Epidermal melanocyte (primary cell): ENCODE results near the gene DIRAS3.
"Not testable (repeated sequence)": the region's sequence is repeated elsewhere in the genome, so short reads cannot be mapped to it uniquely, and the experiment has no call there.

Experiments
- DNase-seq: peaks from one replicate; pipeline ENCODE4 v3.0.0; 2011; ENCODE audit warnings: low spot score; ENCODE audit not compliant: insufficient read length

DIRAS3 gene

GRCh38 chr1:68024635-68025338 is 25.6 kb downstream of the DIRAS3 start:
- DNase-seq = no peak

- DNase-seq = no peak
These were observed 34.0 kb downstream of the DIRAS3 start for GRCh38 chr1:68016381-68016780.

DNA sequence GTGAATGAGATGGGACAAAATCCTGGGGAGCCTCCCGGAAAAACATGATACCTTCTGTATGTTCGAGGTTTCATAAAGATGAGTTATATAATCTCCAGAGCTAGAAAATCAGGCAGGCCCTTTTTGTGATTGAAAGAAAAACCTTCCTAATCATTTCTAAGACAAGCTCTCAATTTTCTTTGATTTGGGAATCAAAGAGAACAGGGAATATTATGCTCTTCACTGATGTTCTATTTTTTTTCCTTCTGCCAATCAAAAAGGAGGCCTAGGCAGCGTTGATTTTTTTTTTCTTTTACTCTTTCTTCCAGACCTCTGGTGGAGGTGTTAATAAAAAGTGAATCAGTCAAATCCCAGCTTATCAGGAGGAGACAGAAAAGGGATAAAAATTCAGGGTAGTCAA is 34.5 kb downstream of the DIRAS3 start:
- no peak for DNase-seq

DNA sequence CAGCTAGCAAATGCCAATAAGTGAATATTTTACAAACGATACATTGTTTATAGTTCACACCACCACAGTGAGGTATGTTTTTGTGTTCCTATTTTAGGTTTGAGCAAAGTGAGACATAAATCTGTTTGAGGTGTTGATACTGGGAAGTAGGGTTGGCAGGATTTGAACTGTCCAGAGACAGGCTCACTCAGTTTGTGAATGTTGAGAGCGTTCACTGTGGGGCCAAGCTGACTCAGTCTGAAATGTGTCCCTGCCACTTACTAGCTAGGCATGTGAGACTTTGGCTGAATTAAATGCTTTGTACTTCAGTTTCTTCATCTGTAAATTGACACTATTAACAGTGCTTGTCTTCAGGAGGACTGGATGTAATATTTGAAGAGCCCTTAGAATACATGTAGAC is 35.1 kb downstream of the DIRAS3 start:
- no peak for DNase-seq

DNA sequence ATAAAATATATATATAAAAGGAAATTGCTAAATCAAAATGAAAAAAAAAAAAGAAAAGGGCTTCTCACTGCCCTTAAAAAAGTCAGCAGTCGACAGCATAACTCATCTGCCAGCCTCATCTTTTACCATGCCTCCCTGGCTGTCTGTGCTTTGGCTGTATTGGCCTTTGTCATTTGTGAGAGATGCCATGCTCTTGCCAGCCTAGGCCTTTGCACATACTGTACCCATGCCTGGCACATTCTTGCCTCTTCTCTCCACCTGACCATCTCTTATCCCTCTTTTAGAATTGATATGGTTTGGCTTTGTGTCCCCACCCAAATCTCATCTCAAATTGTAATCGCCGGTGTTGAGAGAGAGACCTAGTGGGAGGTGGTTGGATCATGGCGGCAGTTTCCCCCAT is 37.1 kb downstream of the DIRAS3 start:
- no peak for DNase-seq

DNA sequence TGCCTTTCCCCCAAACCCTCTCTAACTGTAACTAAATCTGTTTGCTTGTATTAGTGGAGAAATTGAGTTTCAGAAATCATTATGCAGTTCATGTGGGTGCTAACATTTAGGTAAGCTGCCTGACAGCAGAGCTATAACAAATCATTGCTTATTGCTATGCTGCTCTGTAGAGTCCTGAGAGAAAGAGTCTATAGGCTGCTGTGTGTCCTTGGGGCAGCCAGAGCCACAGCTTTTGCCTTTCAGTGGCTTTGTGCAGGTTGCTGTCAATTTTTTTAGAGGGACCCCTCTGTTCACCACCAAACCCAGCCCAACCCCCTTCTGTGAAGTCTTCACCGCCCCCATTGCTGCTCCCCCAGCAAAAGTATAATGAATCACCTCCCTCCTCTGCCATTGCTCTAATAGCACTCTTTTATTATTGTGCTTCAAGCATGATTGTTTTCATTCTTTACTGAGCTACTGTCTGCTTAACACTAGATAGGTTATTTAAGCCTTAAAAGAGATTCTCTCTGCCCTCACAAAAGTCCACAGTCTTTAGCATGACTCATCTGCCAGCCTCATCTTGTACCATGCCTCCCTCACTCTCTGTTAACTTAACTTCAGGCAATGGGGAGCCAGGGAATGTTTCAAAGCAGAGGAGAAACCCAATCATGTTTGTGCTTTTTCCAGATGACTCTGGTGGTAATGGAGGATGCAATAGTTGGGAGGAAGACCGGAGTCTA is 38.6 kb downstream of the DIRAS3 start:
- DNase-seq = no peak

GRCh38 chr1:68010543-68010942 is 39.9 kb downstream of the DIRAS3 start:
- DNase-seq = no peak

DNA sequence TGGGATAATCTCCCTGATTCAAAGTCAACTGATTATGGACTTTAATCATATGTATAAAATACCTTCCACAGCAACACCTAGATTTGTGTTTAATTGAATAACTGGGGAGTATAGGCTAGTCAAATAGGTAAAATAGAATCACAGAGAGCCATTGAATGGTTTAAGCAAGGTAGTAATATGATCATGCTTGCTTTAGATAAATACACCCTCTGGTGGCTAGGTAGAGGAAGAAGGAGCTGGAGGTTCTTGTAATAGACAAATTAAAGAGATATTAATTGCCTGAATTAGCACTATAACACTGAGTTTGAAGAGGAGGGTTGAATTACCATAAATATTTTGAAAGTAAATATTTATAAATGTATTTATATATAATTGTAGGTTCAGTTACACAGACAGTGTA is 40.3 kb downstream of the DIRAS3 start:
- DNase-seq = no peak

GRCh38 chr1:68003626-68004025 is 46.8 kb downstream of the DIRAS3 start:
- DNase-seq = not testable (repeated sequence)

- no peak for DNase-seq
These were observed 50.2 kb downstream of the DIRAS3 start for GRCh38 chr1:68000191-68000590.

DNA sequence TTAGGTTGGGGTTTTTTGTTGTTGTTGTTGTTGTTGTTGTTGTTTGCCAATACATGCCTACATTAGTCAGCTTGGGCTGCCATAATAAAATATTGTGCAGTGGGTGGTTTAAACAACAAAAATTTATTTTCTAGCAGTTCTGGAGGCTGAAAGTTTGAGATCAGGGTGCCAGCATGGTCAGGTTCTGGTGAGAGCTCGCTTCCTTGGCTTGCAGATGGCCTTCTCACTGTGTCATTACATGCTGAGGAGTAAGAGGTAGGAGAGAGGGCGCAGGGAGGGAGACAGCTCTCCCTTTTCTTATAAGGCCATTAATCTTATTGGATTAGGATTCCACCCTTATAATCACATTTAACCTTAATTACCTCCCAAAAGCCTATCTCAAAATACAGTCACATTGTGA is 52.7 kb downstream of the DIRAS3 start:
- DNase-seq = no peak
